Bronchial epithelial cell (primary cell): ENCODE data around the gene SNX24. TPM values are rescaled to one million over a fixed set of nuclear protein-coding genes. Genes with fewer than 3 reads are reported as not detected.

Source experiments
- DNase-seq: peaks from one replicate; pipeline ENCODE4 v3.0.0-alpha.2; 2010; ENCODE audit warnings: low read depth
- FAIRE-seq: peaks from 2 replicates; lab custom pipeline; 2011; peaks lifted over from hg19 to GRCh38; lab: Jason Lieb, UNC
- H3K27me3 ChIP-seq: 2 replicates; pipeline ENCODE4 v1.5.1; 2011; ENCODE audit warnings: low read length; ENCODE audit not compliant: control insufficient read depth, insufficient read depth
- H3K36me3 ChIP-seq: 2 replicates; pipeline ENCODE4 v1.5.1; 2011; ENCODE audit warnings: low read length; ENCODE audit not compliant: control insufficient read depth, insufficient read depth
- H3K4me3 ChIP-seq: 2 replicates; pipeline ENCODE4 v1.5.1; 2011; ENCODE audit warnings: mild to moderate bottlenecking, low read depth, low read length, control low read depth
- total RNA-seq: library from RNA; depleted of rRNA; stranded (reverse); fragments of >200 nt; gene quantifications from 2 replicates; pipeline ENCODE4 v1.2.1, GENCODE V29; 2014
- TF ChIP-seq, protein P1 (sequence below): IDR thresholded peaks from 2 replicates; pipeline ENCODE4 v1.5.1; 2011; ENCODE audit warnings: mild to moderate bottlenecking, moderate library complexity, low read length, control low read depth, inconsistent platforms; ENCODE audit not compliant: insufficient read depth, severe bottlenecking

Gene SNX24
- total RNA-seq, 1 donor from 2014 or later, result 37.1 TPM

DNA sequence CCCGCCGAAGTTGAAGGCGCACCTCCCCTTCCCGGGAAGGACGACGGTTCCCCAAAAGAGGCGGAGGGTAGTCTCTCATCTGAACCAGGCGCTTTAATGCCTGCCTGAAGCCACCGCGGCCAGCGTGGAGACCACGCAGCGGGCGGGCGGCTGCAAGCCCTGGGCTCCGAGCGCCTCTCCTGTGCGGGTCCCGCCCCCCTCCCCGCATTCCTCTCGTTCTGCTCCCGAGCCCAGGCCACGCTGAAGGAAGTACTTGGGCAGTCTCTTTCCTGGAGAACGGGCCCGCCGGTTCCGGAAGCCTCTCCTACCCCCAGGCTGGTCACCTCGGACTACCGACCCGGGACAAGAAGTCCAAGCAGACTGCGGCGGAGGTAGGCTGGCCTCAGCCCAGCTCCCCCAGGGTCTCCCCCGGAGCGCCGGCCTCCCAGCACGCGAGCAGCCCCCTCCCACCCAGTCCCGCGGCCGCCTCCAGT, 190.5 kb downstream of the SNX24 start:
- TF ChIP-seq, protein P1, sequence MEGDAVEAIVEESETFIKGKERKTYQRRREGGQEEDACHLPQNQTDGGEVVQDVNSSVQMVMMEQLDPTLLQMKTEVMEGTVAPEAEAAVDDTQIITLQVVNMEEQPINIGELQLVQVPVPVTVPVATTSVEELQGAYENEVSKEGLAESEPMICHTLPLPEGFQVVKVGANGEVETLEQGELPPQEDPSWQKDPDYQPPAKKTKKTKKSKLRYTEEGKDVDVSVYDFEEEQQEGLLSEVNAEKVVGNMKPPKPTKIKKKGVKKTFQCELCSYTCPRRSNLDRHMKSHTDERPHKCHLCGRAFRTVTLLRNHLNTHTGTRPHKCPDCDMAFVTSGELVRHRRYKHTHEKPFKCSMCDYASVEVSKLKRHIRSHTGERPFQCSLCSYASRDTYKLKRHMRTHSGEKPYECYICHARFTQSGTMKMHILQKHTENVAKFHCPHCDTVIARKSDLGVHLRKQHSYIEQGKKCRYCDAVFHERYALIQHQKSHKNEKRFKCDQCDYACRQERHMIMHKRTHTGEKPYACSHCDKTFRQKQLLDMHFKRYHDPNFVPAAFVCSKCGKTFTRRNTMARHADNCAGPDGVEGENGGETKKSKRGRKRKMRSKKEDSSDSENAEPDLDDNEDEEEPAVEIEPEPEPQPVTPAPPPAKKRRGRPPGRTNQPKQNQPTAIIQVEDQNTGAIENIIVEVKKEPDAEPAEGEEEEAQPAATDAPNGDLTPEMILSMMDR, result no peak
- Histone ChIP-seq H3K4me3 (peak overlapping the region; percentile 91), H3K27me3 (no peaks in the 10 kb centered on the region), H3K36me3 (no peaks in the 10 kb centered on the region)
- FAIRE-seq (no peak), DNase-seq (peak; percentile 18)

DNA sequence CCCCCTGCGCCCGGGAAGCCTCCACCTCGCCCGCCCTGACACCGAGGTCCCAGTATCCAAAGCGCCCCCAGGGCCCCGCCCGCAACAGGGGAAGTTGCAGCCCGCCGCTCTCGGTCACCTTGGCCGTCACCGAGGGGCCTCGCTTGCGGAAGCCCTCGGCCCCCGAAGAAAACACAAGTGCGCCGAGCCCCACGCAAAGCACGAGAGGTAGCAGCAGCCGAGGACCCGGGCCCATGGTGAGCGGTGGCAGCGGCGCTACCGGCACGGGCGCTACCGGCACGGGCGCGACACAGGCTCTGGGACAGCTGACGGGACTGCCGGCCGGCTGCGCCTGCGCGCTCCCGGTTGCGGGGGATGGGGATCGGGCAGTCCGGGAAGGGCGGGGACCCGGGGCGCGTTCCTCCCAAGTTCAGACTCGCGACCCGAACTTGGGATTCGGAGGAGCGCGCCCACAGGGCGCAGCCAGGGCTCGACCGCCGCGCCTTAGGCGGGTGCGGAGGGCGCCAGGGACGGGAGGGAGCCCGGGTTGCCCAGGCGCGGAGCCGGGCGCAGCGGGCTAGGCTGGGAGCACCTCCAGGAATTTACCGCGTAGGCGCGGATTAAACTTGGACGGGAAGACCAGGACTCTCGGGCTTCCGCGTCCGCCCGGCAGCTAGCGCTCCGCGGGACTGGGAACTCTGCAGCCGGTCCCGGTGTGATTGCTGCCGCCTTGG, 191.1 kb downstream of the SNX24 start, which contains the start of gene PPIC:
Gene PPIC (minus strand): TSS at position 335 of the 713 bp plus-strand sequence. CDS start 100 bp downstream, at position 235.
- DNase-seq (peak; percentile 72), FAIRE-seq (no peak)
- Histone ChIP-seq H3K36me3 (no peaks in the 10 kb centered on the region), H3K4me3 (peak within 1 kb of the TSS; percentile 91), H3K27me3 (no peaks in the 10 kb centered on the region)
- TF ChIP-seq, protein P1, result no peak

DNA sequence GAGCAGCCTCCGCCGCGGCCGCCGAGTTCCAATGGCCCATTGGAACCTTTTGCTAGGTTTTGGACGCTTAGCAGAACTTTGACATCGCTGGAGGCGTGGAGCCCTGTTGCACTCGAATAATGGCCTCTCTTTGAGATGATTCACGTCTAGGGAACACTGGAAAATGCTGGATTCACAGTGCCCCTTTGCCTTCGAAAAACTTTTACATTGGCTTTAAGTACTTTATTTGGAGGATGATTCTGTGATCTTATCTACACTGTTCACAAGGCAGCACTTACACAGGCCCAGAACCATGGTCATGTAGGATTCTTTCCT, 191.6 kb downstream of the SNX24 start:
- DNase-seq (no peak), FAIRE-seq (no peak)
- peak overlapping the region; percentile 91 for H3K4me3 ChIP-seq
- H3K36me3 ChIP-seq, result no peaks in the 10 kb centered on the region
- TF ChIP-seq, protein P1, result no peak
- no peaks in the 10 kb centered on the region for H3K27me3 ChIP-seq

DNA sequence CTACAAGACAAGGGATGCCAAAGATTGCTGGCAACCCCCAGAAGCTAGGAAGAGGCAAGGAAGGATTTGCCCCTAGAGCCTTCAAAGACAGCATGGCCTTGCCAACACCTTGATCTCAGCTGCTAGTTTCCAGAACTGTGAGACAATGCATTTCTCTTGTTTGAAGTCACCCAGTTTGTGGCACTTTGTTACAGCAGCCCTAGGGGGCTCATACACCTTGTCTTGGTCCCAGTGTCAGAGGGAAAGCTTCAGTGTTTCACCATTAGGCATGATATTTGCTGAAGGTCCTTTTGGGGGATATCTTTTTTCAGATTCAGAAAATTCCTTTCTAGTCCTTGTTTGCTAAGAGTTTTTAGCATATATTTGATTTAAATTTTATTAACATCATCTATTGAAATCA, 194.3 kb downstream of the SNX24 start:
- H3K27me3 ChIP-seq, result no peaks in the 10 kb centered on the region
- H3K36me3 ChIP-seq, result no peaks in the 10 kb centered on the region
- no peak overlapping the region for H3K4me3 ChIP-seq
- TF ChIP-seq, protein P1, result no peak
- no peak for FAIRE-seq
- no peak for DNase-seq

DNA sequence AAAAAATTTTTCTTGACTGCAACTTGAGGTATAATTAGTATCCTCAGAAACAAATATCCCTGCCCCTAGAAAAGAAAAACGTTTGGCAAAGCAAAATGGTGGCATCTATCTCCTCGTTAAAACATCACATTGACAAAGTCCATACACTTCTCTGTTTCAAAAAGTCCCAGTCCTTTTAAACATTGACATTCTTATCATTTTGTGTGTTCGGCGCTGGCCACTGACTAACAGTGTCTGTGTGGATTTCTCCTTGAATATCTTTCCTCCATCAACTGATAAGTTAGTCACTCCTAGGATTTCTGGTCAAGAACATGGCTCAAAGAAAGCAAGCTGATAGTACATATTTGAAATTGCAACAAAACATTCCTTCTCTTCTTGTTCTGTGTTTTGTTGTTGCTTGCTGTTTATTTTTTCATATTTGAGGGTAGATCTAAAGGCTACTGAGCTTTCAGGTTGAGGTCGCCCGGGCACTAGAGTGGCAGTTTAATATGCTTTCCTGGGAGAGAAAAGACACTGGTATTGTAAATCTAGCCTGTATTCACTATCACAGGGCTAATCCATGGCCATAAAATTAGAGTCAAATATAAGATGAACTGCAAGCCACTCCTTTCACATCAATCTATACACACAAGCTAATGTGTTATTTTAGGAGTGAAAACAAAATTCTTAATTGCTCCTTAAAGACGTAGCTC, 199.7 kb downstream of the SNX24 start:
- Histone ChIP-seq H3K36me3 (no peaks in the 10 kb centered on the region), H3K27me3 (no peaks in the 10 kb centered on the region), H3K4me3 (no peak overlapping the region)
- no peak for DNase-seq
- FAIRE-seq, result no peak
- TF ChIP-seq, protein P1, result no peak
